Globus pallidus (tissue), 1 donor: ENCODE data around the gene WNT11.

Experiments
- DNase-seq: peaks from one replicate; pipeline ENCODE4 v3.0.0-alpha.2; 2015; ENCODE audit warnings: low spot score

The WNT11 gene

GRCh38 chr11:76218449-76219178 is 12.3 kb upstream of the WNT11 start:
- DNase-seq = no peak

DNA sequence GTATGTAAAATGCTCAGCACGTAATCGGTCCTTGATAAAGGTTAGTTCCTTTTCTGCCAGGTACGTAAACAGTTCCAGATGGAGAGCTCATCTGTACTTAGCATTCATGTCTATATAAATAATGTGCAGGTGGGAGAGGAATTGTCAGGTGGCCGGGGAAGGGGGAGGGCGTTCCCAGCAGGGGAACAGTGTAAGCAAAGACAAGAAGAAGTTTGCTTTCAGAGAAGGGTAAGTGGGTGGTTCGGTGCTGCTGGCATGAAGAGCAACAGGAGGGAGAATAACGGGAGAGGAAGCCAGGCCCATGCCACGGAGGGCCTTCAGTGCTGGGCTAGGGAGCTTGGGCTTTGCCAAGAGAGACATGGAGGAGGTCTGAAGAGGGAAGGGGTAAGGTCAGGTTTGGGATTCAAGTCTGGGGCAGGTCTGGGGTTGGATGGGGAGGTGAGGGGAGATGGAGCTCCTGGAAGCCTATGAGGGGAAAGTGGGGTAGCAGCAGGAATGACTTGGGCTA is 11.4 kb upstream of the WNT11 start:
- DNase-seq = no peak

- DNase-seq = no peak
Measured at GRCh38 chr11:76216536-76217325, 10.4 kb upstream of the WNT11 start.

- DNase-seq = no peak
Measured at GRCh38 chr11:76215941-76216340, 9.6 kb upstream of the WNT11 start.

DNA sequence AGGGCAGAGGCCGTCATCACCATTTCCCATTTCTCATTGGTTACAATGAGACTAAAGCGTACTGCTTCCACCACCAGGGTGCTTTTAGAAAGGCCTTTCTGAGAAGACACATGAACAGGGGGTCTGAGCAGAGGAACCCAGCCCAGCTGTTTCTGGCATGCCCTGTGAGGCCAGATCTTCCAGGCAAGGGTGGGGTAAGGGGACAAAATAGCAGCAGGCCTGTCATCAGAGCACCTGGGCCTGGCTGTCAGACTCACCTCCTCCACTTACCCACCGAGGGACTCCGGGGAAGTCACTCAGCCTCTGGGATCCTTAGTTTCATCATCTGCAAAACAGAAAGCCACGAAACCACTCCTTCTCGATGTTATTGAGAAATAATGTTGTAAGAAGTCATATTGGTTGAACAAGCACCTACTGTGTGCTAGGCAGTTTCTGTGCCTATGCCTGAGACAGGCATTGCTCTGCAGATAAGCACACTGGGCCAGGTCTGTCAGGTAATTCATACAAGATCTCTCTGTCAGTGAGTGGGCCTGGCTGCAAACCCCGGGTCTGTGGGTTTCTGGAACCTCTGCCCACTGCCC is 8.8 kb upstream of the WNT11 start:
- no peak for DNase-seq

- no peak for DNase-seq
Measured at GRCh38 chr11:76214186-76214585, 7.9 kb upstream of the WNT11 start.

DNA sequence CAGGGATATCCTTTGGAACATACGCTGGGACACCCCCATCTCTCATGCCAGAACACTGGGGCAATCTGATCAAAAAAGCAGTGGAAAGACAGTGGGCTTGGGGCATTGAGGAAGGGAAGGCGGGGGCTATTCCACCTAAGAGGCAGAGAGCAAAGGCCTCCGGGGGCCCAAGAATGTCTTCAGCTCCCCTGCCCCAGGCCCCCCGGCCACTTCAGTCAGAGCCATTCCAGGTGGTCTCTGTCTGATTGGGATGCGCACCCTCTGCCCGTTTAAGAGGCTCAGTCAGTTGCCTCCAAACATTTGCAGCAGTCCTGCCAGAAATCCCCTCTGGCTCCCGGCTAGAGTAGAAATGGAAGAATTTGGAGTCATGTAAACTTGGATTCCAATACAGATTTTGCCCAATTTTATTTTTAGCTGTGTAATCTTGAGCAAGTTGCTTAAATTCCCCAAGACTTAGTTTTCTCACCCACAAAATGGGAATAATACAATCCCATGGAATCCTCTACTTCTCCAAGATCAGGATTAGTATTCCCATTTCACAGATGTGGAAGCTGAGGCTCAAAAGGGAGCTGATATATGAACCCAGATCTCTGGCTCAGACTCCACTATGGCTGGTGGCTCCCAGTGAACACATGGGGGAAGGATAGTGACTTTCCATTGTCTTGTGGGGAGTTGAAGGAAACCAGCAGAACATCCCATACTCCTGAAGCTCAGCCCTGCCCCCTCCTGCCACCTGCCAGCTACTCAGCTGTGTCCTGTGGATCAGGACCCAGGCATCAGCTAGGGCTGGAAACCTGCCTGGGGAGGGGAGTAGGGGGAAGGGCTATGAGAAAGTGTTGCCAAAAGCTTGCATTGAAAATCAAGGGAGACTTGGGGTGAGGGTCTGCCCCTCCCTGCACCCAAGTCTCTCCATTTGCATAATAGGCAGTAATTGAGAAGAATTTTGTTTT is 6.1 kb upstream of the WNT11 start:
- no peak for DNase-seq

DNA sequence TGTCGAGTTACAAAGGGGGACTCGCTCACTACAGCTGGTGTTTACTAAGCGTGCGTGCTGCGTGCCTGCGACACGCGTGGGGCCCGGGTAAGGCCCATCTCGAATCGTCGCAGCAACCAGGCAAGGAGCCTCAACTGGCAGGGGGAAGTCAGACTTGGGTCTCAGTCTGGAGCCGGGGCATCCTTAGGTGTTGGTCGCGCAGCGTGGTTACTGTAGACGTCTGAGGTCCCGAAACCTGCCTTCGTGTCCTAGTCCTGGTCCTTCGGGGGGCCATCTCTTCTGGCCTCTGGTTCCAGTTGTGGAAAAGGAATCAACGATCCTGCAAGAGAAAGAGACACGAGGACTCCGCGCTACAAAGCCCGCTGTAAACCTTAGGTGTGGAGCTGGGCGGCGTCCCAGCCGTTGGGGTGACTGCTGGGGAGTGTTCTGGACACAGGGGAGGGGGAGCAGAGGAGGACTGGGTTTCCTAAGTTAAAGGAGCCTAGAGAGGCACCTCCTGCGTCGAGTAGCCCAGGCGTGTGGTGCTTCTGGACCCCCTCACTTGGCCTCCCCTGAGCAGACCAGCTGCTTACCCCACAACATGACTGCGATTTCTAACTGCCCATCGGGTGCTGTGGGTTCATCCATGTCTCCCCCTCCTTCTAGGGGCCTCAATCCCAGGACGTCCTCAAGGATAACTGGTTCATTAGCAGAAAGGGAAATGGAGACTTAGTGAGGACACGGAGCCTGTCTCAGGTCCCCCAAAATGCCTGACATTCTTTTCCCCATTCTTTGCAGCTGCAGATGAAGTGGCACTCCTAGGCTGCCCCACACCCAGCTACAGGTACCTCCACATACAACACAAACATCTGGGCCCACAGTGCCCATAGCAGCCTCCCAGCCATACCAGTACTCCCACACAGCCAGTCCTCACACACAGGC is 4.9 kb upstream of the WNT11 start:
- DNase-seq = no peak

DNA sequence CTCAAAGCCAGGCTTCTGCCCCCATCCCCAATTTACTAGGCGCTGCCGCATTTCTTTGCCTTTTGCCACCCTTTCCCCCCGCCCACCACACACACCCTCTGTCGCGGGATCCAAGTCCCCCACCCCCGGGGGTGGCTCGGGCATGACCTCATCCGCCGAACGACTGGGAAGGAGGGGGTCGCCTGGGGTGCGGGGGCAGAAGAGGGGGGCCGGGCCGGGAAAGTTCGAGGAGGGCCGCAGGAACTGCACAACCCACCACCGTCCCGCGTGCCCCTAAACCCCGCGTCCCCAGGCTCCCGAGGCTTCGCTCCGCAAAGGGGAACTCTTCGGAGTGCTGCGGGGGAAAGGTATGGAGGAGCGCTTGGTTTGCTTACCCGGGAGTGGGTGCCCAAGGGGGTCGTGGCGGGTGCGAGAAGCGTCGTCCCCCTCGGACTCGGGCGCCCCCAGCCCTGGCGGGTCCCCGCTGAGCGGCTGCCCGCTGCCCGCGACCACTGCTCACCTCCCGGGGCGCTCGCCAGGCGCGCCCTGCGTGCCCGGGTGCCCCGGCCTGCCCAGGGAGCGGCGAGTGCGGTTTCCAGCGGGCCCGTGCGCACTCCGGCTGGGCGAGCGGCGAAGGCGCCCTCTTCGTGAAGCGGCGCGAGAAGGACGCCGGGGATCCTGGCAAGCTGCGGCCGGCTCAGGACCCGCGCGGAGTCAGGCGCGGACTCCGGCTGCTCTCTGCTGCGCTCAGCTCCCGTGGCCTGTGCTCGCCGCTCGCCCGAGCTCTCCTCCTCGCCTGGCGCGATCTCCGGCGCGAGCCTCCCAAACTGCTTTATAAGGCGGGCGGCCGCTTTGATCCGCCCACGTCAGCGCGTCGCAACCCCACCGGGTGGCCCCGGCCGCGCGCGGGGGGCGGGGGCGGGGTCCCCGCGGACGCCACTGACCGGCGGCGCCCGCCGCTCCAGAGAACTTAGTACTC is 4.0 kb upstream of the WNT11 start:
- no peak for DNase-seq

DNA sequence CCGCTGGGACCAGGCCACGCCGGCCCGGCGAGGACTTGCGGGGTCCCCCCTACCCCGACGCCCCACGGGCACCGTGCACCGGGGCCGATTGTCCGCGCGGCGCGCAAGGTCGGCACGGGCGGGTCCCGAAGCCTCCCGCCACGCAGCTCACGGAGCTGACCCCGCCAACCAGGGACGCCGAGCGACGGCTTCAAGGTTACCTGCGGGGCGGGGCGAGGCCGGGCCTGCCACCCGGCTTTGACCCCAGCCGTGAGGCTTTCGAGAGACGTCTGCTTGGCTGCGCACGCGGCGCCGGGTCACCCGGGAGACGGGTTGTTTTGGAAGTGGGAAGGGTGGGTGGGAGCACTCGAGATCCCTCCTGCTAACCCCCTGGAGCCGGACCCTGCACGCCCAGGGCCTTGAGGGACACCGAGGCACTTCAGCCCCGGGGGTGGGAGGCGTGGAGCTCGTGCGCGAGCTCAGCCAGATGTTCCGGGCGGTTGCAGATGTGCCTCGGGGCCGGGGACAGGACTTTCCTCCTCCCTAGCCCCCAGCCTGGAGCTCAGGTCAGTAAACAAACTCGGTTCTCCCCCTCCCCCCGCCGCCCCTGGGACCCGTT is 3.2 kb upstream of the WNT11 start:
- DNase-seq = no peak

DNA sequence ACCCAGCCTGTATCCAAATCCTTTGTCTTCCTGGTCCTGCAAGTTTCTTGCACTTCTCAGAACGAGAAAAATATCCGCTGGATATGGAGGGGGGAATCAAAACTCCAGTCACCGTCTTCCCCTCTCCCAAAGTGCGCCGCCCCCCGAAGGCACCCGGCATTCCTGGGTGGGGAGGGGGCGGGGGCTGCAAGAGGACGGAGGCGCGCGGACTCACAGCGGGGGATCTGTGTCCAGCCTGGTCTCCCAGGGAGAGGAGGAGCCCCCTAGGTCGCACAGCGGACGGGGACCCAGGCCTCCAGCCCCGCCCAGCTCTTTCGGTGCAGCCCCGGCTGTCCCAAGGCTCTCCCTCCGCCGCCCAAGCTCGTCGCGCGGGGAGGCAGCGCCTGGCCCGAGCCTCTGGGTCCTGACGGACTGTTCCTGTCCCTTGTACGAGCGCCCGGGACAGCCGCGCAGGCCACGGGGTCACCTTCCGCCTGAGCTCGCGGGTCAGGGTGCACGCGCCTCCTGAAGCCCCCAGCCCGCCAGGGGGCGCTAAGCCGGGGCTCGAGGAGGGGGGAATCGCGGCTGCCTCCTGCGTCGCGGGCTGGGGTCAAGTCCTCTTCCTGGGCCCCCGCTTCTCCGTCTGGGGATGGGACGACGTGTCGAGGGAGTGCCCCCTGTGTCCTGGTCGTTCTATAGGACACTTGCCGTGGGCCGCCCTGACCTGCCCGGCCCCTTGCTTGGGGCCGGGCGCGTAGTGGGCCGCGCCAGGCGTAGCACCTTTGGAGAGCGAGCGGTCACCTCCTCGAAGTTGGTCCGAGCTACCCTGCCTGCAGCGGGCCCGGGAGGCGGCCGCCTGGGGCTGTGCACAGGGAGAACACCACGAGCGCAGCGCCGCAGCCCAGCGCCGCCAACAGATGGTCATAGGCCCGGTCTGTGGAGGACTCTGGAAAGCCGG is 2.4 kb upstream of the WNT11 start:
- DNase-seq = peak; percentile 53

- DNase-seq = peak; percentile 67
Measured at GRCh38 chr11:76207642-76208401, 1.5 kb upstream of the WNT11 start.

- DNase-seq = no peak
Measured at GRCh38 chr11:76206077-76206326, 300 bp downstream of the WNT11 start.

GRCh38 chr11:76205252-76206076 is 838 bp downstream of the WNT11 start:
- DNase-seq = no peak

DNA sequence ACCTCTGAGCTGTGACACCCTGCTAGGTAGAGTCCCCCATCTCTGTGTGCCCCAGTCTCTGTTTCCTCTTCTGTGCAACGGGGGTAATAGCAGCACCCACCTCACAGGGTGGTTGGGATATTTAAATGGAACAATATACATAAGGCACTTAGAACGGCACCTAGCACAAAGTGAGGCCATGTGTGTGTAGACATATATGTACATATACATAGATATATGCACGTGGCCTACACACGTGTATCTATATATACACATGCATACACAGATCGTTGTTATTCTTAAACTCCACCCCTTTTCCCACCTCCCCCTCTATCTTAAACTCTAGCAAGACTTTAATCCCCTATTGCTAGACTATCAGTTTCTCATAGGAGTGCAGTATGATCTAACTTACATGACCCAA is 2.4 kb downstream of the WNT11 start:
- no peak for DNase-seq

GRCh38 chr11:76203131-76203925 is 3.0 kb downstream of the WNT11 start:
- no peak for DNase-seq
